ENCODE data around the gene SPTBN2.
"Not testable (repeated sequence)": the region's sequence is repeated elsewhere in the genome, so short reads cannot be mapped to it uniquely, and the experiment has no call there.

SPTBN2 gene

DNA sequence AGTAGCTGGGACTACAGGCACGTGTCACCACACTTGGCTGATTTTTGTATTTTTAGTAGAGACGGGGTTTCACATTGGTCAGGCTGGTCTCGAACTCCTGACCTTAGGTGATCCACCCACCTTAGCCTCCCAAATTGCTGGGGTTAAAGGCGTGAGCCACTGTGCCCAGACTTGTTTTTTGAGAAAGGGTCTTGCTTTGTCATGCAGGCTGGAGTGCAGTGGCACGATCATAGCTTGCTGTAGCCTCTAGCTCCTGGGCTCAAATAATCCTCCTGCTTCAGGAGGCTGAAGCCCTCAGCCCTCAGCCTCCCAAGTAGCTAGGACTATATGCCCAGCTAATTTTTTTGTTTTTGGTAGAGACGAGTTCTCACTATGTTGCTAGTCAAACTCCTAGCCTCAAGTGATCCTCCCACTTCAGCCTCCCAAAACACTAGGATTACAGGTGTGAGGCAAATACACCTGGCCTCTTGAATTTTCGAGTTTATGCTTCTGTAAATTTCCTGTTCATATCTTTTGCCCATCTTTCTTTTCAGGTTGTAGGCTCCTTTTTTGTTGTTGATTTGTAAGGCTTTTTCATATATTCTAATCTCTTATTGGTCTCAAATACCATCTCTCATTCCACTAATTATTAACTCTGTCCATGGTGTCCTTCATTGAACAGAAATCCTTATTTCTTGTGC, 47.9 kb downstream of the SPTBN2 start:
- DNase-seq: no peak

DNA sequence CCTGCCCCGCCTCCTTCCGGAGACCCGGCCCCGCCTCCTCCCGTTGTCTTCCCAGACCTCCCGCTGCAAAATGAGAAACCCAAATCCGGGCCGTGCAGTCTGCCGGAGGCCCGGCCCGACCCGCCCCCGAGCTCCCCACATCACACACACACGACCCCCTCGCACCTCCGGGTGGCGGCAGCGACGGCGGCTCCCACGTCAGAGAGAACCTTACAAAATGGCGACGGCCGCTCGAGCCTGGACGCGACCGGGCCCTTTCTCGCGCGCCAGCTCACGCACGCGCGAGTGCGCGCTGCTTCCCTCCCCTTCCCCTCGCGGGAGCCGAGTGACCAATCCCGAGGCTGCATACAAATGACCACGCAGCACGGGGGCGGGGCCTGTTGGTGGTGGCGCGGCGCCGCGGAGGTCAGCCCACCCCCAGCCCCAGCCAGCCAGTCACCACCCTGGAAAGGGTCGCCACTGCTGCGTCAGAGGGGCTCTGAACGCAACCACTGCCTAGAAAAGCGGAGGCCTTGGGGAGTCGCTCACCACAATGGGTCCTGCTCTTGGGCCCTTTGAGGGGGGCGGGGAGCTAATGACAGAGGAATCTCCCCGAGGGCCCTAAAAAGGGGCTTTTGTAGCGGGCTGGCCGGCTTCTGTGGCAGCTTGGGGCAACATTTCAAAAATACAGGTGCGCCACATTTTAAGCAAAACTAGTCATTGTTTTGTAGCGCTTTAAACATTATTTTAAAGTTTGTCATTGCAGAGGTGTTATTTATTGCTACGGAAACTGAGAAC, 51.2 kb downstream of the SPTBN2 start, which contains the start of gene RBM4B:
Gene RBM4B (minus strand): TSS at position 289 of the 777 bp plus-strand sequence. CDS start 808 bp downstream, outside the sequence.
- DNase-seq: peak; percentile 95

DNA sequence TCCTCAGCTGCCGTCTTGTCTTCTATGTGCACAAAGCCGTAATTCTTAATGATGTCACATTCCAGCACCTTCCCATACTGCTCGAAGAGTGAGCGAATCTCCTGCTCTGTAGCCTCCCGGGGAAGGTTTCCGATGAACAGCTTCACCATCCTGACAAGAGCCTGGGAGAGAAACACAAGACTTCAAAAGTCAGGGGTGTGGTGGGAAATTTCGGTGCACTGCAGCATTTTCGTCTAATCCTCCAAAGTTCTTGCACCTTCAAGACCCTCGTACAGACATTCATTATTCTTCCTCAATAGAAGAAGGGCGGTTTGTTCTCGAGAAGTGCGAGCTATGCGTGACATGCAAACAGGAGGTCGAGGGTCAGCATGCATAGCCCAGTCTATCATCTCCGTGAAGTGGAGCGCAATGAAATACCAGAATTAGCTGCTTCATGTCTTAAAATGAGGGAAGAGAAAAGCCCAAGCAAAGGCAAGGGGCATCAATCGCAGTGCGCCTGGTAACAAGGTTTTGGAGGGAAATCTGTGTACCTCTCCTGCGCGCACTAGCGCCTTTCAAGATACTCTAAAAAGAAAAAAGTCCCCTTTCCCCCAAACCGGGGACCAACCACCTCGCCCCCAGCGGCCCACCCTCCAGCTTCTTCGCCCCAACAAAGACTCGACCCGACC, 52.0 kb downstream of the SPTBN2 start:
- DNase-seq: no peak

DNA sequence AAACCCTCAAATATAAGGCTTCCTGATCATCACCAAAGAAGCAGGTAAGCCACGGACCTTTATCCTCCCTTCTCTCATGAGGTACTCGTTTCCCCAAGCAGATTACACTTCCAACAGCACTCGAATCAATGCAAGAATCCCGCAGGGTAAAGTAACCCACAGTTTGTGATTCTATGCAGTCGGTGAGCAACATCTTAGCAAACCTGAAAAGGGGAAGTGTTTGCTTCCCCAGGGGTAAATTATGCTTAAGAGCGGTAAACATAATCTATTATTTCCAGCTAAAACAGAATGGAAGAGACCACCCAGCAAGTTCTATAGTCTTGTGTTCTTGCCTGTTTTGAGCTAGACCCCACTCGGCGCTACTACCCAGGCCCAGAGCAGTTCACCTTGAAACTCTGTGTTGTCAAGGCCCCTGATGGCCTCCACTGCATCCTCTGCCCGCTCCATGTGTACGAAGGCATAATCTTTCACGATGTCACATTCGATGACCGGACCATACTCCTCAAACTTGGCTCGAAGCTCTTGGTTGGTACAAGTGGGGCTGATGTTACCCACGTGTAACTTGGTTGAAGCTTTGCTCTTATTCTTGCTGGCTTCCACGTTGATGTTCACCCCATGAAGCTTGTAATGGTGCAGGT, 52.6 kb downstream of the SPTBN2 start:
- DNase-seq: no peak

DNA sequence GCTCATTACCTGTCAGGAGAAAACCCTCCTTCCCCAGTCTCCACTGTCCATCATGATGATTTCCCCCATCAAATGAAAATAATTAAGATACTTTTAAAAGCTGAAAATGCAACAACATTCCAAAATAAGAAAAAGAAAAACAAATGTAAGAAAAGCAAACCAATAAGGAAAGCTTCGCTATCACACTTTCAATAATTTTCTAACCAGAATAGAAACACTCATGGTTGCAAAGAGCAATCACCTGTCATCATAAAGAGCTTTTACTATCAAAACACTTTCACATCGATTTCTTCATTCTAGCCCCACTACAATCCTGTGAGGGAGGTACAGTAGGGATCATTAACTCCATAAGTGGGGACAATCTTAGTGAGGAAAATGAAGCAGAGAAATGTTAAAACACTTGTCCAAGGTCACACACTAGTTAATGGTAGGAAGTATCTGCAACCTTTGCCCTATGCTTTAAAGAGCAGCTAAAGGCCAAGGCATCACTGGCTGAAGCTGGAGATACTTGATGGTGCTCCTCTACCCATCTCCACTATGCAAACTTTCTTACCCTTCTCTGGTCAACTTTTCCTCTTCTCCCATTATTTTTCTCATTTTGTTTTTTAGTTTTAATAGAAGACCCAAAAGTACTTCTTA, 53.9 kb downstream of the SPTBN2 start:
- no peak for DNase-seq

DNA sequence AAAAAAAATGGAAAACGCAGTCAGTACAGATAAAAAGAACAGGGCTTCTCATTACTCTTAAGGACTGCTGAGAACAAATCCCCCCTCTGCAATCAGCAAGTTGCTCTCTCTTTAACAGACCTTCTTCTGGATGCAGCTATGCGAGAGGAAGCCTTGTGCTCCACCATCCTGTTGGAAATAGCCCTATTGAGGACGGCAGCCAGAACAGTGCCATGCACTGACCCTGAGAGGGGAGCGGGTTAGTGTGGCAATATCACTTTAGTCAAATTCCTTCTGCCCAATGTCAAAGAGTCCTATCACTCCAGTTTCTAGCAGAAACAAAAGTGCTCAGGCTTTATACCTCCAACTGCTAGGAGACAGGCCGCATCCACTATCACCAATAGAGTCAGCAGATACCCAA, 58.2 kb downstream of the SPTBN2 start:
- DNase-seq: no peak

DNA sequence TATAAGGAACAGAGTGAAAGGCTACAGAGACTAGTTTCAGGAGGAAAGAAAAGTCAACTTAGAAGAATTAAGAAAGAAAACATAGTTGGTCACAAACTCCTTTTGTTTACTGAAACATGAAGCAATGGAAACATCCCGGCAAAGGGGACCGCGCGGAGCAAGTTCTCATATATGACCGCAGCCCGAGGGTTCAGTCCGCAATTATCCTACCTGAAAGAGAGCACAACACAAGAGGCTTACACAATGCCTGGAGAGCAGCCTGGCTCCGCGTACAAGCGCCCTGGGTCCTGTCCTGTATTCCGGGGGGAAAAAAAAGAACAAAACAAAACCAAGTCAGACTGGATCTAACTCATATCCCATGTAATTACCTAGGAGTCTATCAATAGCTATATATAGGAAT, 63.6 kb downstream of the SPTBN2 start:
- DNase-seq: no peak

DNA sequence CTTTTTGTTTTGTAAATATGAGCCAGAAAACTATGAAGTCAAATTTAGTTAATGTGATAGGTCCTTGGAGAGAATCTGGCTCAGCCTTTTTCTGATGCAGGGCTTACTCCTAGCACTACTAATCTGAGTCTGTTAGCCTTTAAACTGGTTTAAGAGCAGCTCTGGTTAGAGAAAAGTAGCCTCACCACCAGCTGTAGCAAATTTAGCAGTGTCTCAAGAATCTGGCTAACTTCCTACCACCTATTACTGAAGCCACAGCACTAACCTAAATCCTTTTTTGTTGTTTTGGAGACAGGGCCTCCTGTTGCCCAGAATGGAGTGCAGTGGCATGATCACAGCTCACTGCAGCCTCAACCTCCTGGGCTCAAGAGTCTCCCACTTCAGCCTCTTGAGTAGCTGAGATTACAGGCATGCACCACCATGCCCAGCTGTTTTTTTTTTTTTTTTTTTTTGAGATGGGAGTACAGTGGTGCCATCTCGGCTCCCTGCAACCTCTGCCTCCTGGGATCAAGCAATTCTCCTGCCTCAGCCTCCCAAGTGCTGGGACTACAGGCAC, 65.2 kb downstream of the SPTBN2 start:
- no peak for DNase-seq

DNA sequence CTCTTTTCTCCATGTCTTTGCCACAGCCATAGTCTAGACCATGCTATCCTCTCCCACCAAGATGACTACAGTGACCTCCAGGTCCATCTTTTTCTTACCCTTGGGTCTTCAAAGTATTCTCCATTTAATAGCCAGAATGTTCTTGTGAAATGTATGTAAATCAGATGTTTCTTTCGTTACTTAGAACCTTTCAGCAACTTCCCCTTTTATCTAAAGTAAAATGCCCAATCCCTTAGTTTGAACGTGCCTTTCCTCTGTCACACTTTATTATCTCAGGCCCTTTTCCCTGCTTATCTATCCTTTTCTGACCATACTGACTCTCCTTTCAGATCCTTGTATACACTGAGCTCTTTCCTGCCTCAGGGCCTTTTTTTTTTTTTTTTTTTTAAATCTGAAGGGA, 69.3 kb downstream of the SPTBN2 start:
- no peak for DNase-seq

DNA sequence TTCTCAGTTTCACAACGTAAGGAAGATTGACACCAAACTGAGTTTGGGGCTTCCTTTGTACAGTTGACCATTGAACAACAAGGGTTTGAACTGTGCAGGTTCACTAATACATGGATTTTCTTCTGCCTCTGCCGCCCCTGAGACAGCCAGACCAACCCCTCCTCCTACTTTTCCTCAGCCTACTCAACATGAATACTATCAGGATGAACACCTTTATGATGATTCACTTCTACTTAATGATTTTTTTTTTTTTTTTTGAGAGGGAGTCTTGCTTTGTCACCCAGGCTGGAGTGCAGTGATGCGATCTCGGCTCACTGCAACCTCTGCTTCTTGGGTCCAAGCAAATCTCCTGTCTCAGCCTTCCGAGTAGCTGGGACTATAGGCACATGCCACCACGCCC, 75.9 kb downstream of the SPTBN2 start:
- no peak for DNase-seq

DNA sequence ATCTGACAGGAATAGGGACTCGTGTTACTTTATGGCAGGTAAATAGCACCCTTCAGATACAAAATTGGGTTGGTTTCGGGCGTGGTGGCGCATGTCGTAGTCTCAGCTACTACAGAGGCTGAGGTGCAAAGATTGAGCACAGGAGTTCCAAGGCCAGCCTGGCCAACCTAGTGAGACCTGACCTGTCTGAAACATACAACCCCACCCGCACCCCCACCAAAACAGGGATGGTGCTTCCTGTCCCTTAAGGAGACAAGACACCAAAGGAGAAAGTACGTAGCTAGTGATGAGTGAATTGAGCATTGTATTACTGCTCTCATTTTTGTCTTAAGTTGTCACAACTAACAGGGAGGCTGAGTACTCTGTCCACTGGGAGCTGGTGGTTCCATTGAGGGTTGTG, 76.4 kb downstream of the SPTBN2 start:
- DNase-seq: no peak

DNA sequence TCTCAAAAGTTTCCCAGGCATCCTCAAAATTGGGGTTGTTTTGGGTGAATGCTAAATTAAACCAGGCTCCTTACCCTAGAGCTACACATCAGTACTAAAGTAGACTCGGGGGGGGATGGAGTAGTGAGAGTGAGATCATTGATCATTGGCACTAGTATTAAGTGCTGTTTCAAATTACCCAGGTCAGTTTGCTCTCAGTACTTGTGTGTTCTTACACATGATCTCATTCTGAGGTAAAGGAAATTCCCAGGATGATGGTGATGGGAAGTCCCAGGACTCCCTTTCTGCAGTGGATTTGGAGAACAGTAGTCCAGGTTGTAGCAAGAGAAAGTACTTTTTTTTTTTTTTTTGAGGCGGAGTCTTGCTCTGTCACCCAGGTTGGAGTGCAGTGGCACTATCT, 78.0 kb downstream of the SPTBN2 start:
- no peak for DNase-seq

DNA sequence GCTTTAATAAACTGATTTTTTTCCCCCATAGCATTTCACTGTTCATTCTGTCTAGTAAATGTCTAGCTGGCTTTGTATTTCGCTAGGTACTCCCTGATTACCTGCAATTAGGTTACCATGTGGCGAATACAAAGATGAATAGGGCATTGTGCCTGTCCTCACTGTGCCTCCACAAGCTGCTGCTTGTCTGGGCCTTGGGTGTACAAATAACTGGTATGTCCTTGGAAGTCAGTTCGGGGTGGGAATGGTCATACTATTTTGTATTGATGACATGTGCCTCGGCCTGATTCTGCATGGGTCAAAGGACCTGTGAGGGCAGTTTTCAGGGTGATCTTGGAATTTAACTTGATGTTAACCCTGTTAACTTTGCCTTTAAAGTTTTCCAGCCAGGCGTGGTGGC, 79.1 kb downstream of the SPTBN2 start:
- no peak for DNase-seq

DNA sequence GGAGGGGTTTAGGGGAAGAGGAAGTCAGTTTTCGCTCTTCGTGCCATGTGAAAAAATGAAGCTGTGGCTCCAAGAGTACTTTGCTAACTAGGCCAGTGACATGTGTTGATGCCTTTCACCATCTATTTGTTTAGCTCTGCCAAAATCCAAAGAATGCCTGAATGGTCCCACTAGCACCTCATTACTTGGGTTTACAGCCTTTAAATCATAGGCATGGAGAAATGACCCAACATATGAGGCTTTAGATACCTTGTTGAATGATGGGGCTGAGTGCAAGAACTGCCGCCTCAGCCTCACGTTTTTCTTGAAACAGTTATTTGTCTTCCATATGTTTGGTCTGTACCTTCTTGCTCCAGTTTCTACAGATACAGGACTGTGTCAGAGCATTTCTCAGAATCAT, 82.2 kb downstream of the SPTBN2 start:
- no peak for DNase-seq

DNA sequence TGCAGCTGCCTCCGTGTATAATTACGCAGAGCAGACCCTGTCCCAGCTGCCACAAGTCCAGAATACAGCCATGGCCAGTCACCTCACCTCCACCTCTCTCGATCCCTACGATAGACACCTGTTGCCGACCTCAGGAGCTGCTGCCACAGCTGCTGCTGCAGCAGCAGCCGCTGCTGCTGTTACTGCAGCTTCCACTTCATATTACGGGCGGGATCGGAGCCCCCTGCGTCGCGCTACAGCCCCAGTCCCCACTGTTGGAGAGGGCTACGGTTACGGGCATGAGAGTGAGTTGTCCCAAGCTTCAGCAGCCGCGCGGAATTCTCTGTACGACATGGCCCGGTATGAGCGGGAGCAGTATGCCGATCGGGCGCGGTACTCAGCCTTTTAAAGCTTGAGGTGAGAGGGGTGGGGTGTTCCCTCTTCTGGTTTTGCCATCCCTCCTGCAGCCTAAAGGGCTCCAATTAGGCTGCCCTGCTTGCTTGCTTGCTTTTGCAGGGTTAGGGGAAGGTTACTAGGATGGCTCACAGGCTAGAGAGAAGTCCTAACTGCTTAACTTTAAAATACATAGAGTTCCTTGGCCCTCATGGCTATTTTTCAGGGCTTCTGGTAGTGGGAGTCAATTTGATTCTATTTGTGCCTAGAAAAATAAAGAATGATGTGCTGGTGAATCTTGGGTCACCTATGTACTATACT, 85.1 kb downstream of the SPTBN2 start:
- no peak for DNase-seq

DNA sequence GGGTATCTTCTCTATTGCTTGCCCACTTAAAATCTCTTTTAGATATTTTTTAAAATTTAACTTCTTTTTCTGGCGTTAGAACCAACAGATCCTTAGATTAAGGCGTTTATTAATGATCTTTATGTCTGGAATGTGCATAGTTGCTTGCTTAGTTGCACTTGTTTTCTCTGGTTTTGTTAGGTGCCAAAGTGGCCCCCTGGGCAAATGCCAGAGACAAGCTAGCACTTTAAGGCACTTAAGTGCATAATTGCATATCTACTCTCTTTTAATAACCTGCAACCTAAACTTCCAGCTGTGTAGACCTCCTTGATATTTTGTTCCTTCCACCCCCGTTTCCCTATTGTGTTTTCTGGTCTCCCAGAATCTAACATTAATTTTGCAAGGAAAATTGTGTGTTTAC, 87.2 kb downstream of the SPTBN2 start:
- DNase-seq: no peak

DNA sequence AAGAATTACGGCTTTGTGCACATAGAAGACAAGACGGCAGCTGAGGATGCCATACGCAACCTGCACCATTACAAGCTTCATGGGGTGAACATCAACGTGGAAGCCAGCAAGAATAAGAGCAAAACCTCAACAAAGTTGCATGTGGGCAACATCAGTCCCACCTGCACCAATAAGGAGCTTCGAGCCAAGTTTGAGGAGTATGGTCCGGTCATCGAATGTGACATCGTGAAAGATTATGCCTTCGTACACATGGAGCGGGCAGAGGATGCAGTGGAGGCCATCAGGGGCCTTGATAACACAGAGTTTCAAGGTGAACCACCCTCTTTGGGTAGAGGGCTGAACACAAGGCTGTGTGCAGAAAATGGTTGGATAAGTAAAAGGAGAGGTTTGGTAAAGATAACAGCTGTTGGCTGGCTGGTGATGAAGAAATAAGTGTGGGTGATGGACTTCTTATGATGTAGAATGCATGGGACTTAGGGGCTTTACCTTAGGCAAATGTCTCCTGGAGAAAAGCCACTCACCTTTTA, 89.1 kb downstream of the SPTBN2 start:
- DNase-seq: not testable (repeated sequence)

DNA sequence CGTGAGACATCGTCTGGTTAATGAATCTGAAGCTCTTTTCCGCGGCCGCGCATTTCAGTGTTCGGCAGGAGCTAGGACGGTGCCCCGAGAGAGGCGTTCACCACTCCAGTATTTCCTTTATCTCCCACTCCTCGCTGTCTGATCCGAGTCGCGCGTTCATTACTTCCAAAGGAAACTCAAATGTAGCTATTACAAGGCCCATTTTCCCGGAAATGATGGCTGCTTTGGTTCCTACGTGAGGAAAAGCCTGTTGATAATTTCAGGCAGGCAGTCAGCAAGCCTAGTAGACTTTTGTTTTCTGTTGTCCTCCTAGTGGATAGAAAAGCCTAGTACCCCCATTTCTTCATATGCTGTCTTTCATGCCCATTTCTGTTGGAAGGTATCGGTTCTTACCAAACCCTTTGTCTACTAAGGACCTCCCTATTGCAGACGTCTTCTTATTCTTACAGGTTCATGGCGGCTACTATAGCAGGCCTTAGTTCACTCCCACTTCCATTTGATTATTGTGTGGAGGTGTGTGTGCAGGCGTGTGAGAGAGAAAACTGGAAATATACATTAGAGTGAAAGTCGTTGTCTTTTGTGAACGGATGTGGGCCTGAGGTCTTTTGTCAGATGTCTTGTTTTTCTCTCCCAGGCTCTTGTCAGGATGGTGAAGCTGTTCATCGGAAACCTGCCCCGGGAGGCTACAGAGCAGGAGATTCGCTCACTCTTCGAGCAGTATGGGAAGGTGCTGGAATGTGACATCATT, 89.8 kb downstream of the SPTBN2 start:
- DNase-seq: no peak

DNA sequence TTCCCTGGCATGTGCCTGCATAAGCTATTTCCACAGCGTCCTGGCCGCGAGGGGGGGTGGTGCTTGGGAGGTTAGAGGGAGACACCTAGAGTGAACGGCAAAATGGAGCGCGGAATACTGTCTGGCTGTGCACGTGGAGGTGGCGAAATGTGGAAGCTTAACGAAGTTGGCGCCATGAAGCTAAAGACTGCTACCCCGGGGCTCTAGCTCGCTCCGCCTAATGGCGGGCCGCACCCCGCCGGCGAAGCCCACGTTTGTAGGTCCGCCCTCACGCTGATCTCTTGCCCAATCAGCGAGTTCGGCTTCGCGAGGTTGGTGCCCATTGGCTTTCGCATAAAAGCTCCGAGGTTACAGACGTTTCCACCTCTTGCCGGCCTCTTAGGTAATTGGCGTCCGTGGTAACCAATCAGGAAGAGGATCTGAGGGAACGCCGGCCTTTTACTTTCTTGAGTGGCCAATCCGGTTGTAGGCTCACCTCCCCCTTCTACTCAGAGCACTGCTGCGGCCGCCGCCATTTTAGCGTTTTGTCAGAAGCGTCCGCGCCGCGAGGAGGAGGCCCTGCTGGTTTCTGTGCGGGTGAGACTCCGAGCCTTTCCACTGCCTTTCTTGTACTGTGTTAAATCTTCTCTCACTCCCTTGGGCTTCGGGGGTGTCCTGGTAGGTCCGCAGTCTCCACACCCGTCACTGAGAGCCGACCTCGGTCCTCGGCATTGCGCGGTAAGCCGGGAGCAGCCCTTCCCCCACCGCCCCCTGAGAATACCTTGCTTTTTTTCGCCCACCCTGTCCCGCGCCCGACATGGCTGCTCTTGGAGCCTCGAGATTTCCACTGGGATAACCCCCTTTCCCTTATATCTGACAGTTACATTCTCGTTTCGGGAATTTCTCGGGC, 90.6 kb downstream of the SPTBN2 start, which contains the start of gene RBM4:
Gene RBM4 (plus strand): TSS at position 527 of the 889 bp plus-strand sequence. CDS start 1,009 bp downstream, outside the sequence.
- DNase-seq: peak; percentile 94

Data from activated naive CD4-positive, alpha-beta T cell treated with anti-CD3 and anti-CD28 coated beads, Interleukin-2, amount 50 U/mL, for 16 hours (primary cell).